DND-41 (cell line): ENCODE measurements around the gene MYL6.
A peak's percentile ranks its signal among the peaks of the same experiment; 100 is the strongest.

ENCODE experiments used
- ATAC-seq: fragments of 200-7000 bp; cut with Tn5 transposase; 3 replicates; pipeline ENCODE4 v1.9.1; 2021; ENCODE audit warnings: low read depth; ENCODE audit not compliant: insufficient read depth
- DNase-seq: peaks from one replicate; pipeline ENCODE4 v3.0.0-alpha.2; 2020
- H2AFZ ChIP-seq: 2 replicates; pipeline ENCODE4 v1.6.0; 2012; ENCODE audit warnings: low read depth, low read length
- H3K27ac ChIP-seq: 2 replicates; pipeline ENCODE4 v1.5.1; 2012; ENCODE audit warnings: low read length, inconsistent platforms
- H3K27me3 ChIP-seq: fragments of 200-600 bp; sonication (generic); 2 replicates; pipeline ENCODE4 v1.6.0; 2012; ENCODE audit warnings: low read length, mild to moderate bottlenecking, inconsistent platforms; ENCODE audit not compliant: insufficient read depth, poor library complexity
- H3K36me3 ChIP-seq: 2 replicates; pipeline ENCODE4 v1.5.1; 2012; ENCODE audit warnings: low read length, inconsistent platforms; ENCODE audit not compliant: insufficient read depth
- H3K4me1 ChIP-seq: 2 replicates; pipeline ENCODE4 v1.5.1; 2012; ENCODE audit warnings: mild to moderate bottlenecking, low read length; ENCODE audit not compliant: insufficient read depth
- H3K4me2 ChIP-seq: 2 replicates; pipeline ENCODE4 v1.6.0; 2012; ENCODE audit warnings: mild to moderate bottlenecking, moderate library complexity, low read length, inconsistent platforms; ENCODE audit not compliant: insufficient read depth
- H3K4me3 ChIP-seq, 2 experiments: fragments of 200-600 bp in 1 of 2; shearing (Covaris generic) in 1 of 2; 2 replicates each; pipeline ENCODE4 v1.5.1; 2012 to 2016; ENCODE audit warnings: inconsistent platforms in 2 of 2, low read length in 2 of 2, mild to moderate bottlenecking in 2 of 2, low read depth in 1 of 2, moderate library complexity in 1 of 2
- H3K79me2 ChIP-seq: 2 replicates; pipeline ENCODE4 v1.6.0; 2012; ENCODE audit warnings: low read length, inconsistent platforms; ENCODE audit not compliant: insufficient read depth
- H3K9ac ChIP-seq: 2 replicates; pipeline ENCODE4 v1.6.0; 2012; ENCODE audit warnings: low read depth, mild to moderate bottlenecking, inconsistent platforms, low read length, moderate library complexity
- H3K9me3 ChIP-seq: 2 replicates; pipeline ENCODE4 v1.5.1; 2012; ENCODE audit warnings: low read length, moderate library complexity, mild to moderate bottlenecking, inconsistent platforms; ENCODE audit not compliant: insufficient read depth, severe bottlenecking
- H4K20me1 ChIP-seq: 2 replicates; pipeline ENCODE4 v1.6.0; 2012; ENCODE audit warnings: low read length; ENCODE audit not compliant: insufficient read depth
- CTCF ChIP-seq: IDR thresholded peaks from 2 replicates; pipeline ENCODE4 v1.5.1; 2012; ENCODE audit warnings: borderline replicate concordance, low read length, moderate library complexity, mild to moderate bottlenecking; ENCODE audit not compliant: poor library complexity, severe bottlenecking; ENCODE audit errors: extremely low read depth
- EZH2 ChIP-seq: IDR thresholded peaks from 3 replicates; pipeline ENCODE4 v1.6.1; 2012; ENCODE audit warnings: borderline replicate concordance, low read depth, mild to moderate bottlenecking, moderate library complexity, low read length, inconsistent platforms; ENCODE audit not compliant: severe bottlenecking

The MYL6 gene

GRCh38 chr12:56120158-56120846, 37.9 kb upstream of the MYL6 start:
- Histone ChIP-seq H4K20me1 (0 out of 2 replicates have a peak, but pooled peaks cover 2% of the 10 kb centered on the region), H3K4me3 (no peak overlapping the region), H3K36me3 (peaks cover 51% of the 10 kb centered on the region), H3K9ac (peak overlapping the region; percentile 78; the same call in 1 of the 2 replicates), H3K4me1 (peaks cover 42% of the 10 kb centered on the region), H3K79me2 (peaks cover 66% of the 10 kb centered on the region), H3K27me3 (no peaks in the 10 kb centered on the region), H2AFZ (no peak overlapping the region), H3K9me3 (no peaks in the 10 kb centered on the region), H3K4me2 (peak overlapping the region; percentile 97; the same call in 1 of the 2 replicates), H3K27ac (peak overlapping the region; percentile 57; the same call in 1 of the 2 replicates)
- no peak for DNase-seq
- ATAC-seq: no peak
- TF ChIP-seq EZH2 (no peak), CTCF (no peak)

DNA sequence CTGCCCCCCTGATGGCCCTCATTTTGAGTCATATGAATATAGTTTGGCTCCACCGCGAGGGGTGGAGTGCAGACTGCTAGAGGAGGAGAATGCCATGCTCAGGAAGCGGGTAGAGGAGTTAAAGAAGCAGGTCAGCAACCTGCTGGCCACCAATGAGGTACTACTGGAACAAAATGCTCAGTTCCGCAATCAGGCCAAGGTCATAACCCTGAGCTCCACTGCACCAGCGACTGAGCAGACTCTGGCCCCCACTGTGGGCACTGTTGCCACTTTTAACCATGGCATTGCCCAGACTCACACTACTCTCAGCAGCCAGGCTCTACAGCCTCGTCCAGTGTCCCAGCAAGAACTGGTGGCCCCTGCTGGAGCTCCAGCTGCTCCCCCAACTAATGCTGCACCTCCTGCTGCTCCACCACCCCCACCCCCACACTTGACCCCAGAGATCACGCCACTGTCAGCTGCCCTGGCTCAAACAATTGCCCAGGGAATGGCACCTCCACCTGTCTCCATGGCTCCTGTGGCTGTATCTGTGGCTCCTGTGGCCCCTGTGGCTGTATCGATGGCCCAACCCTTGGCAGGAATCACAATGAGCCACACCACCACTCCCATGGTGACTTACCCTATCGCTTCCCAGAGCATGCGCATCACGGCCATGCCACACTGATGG, 36.8 kb upstream of the MYL6 start:
- ATAC-seq (no peak), DNase-seq (no peak)
- peaks cover 47% of the 10 kb centered on the region for H3K4me1 ChIP-seq
- H3K79me2 ChIP-seq: peaks cover 66% of the 10 kb centered on the region
- peaks cover 51% of the 10 kb centered on the region for H3K36me3 ChIP-seq
- 0 out of 2 replicates have a peak, but pooled peaks cover 2% of the 10 kb centered on the region for H4K20me1 ChIP-seq
- H3K9ac ChIP-seq: no peak overlapping the region
- H3K9me3 ChIP-seq: no peaks in the 10 kb centered on the region
- TF ChIP-seq EZH2: no peak
- TF ChIP-seq CTCF: no peak
- no peak overlapping the region for H3K4me3 ChIP-seq
- H3K4me2 ChIP-seq: no peak overlapping the region
- no peak overlapping the region for H2AFZ ChIP-seq
- no peaks in the 10 kb centered on the region for H3K27me3 ChIP-seq
- H3K27ac ChIP-seq: no peak overlapping the region

DNA sequence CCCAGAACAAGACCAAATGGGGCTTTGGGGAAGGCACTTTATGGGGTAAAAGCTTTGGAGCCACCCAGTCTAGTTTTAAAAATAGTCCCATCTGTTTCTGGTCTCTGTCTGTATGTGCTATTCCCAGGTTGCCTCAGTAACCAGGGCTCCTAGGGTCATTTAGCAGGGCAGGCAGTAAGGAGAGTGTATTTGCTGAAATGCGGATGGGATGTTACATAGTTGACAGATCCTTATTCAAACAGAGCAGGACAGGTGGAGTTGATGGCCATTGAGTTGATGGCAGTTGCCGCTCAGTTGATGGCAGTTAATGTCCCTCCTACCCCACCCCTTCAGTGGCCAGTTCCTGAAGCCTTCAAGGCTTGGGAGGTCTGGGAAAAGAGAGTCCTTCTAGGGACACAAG, 35.5 kb upstream of the MYL6 start:
- Histone ChIP-seq H3K27me3 (no peaks in the 10 kb centered on the region), H3K4me1 (peaks cover 56% of the 10 kb centered on the region), H3K27ac (no peak overlapping the region), H3K9ac (no peak overlapping the region), H2AFZ (no peak overlapping the region), H4K20me1 (0 out of 2 replicates have a peak, but pooled peaks cover 2% of the 10 kb centered on the region), H3K79me2 (peaks cover 56% of the 10 kb centered on the region), H3K4me2 (no peak overlapping the region), H3K9me3 (no peaks in the 10 kb centered on the region), H3K4me3 (no peak overlapping the region), H3K36me3 (peaks cover 43% of the 10 kb centered on the region)
- ATAC-seq: no peak
- TF ChIP-seq EZH2 (no peak), CTCF (no peak)
- DNase-seq: no peak
